ENCODE measurements around the gene SPTBN1.
A peak's percentile ranks its signal among the peaks of the same experiment; 100 is the strongest.

SPTBN1 gene

DNA sequence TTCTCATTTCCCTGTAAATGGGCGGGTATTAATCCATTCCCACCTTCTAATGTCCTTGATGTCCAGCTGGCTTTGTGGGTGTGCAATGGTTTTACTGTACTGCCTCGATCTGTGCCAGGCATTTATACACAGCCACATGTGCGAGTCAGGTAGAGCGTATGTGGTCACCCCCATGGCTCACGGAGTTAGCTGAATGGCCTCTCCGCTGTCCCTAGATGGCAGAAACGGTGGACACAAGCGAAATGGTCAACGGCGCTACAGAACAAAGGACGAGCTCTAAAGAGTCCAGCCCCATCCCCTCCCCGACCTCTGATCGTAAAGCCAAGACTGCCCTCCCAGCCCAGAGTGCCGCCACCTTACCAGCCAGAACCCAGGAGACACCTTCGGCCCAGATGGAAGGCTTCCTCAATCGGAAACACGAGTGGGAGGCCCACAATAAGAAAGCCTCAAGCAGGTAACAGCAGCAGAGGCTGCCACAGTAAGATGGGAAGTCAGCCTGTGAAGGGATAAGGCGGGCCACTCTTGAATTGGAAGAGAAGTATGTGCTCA is 208.2 kb downstream of the SPTBN1 start:
- DNase-seq: no peak

DNA sequence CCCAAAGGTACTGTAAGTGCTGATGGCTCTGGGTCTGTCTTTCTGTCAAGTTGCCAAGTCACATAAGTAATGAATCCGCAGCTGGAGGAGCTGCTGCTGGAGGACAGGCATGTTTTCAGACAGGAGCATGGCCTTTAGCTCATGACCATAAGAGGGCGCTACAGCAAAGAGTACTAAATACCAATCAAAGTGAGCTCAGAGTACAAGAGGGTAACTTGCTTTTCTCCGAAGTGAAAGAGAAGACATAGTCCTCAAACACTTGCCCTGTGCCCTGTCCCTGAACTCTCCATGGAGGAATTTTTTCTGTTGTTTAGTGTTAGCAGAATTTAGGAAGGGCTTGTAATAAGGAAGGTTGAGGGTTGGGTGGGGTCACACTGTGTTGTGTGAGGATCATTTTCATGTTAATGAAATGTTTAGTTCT is 209.3 kb downstream of the SPTBN1 start:
- DNase-seq: peak; percentile 72

DNA sequence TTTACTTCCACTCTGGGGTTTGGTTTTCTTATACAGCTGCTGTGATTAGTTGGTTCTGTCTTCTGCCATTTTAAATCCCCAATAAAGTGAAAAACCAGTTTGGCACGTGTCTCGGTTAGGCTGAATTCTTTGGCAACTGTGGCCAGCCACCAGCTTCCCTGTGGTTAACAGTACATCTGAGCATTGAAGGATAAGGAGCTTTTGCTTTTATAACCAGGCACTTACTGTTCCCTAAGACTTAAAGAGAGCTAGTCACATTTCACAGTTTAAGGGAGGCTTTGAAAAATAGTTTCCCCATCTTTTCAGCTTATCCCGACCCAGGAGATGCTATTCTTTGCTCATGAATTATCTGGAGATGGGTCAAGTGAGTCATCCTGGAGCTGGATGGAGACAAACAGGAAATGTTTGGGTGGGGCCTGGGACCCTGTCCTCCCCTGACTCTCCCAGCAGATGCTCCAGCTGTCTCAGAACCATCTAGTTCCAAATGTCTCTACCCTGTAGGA is 210.1 kb downstream of the SPTBN1 start:
- no peak for DNase-seq

DNA sequence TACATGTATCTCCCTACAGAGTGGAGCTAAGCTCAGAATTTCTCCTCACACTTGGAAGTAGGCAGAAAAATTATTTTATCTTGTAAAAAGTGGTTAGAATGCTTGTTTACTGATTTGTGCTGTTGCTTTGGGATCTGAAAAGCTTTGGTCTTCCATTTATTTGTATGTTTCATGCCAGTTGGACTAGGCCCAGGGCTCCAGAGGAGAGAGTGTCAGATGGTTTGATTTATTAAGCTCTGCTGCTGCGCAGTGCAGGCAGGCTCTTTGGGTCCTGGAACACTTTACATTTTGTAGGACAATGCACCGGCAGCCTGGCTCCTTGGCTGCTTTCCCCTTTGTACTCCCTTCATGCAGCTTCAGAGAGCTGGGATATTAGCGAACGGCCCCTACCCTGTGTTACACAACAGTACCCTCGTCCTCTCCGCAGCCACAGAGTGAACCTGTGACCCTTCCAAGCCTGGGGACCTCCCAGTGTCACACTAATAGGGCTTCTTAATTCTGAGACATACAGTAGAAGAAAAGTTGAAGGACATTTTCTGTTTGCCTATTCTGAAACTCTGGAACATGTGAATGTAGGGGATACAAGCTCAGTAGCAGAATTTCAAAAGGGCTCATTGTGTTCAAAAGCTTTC is 210.6 kb downstream of the SPTBN1 start:
- no peak for DNase-seq

DNA sequence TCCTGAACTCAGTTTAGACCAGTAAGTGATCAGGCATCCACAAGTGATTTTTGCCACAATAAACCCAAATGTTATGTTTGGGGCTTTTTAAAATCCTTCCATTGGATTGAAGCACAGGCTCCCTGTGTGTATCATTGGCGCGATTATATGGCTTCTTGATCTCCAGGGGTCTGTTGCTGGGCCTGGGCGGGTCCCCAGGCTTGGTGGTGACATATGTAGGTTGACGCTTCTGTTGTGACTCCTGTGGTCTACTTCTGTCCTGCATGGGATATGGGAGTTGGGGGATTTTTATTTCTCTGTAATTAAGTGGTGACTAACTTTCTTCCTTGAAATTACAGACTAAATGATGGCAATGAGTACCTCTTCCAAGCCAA is 211.1 kb downstream of the SPTBN1 start:
- DNase-seq: no peak

DNA sequence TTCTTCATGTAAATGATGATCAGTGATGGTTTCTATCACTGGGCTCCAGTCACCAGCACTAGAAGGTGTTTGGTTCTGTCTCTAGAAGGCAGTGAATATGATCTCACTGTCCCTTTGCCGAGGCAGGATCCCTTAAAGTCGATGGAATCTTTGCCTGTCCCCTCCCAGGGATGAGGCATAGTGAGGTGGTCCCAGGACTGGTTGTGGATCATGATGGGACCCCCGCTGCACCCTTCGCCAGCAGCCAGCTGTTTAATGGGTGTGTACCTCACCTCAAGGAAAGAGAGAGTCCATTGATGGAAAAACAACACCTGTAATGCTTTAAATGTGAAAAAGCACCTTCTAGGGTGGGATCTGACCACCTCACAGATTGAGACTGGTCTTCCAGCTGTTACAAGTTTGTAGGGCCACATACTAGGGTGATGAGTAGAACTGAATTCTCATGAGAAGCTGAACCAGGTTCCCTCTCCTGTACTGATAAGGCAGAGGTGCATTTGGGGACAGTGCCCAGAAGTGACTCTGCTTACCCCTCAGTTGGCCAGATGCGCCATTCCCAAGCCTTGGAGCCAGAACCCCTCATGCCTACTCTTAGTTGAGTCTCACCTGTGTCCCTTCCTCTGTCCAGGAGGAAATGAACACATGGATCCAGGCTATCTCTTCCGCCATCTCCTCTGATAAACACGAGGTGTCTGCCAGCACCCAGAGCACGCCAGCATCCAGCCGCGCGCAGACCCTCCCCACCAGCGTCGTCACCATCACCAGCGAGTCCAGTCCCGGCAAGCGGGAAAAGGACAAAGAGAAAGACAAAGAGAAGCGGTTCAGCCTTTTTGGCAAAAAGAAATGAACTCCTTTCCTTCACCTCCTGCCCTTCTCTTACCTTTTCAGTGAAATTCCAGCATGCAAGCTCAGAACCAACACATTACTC is 211.9 kb downstream of the SPTBN1 start:
- DNase-seq: no peak

DNA sequence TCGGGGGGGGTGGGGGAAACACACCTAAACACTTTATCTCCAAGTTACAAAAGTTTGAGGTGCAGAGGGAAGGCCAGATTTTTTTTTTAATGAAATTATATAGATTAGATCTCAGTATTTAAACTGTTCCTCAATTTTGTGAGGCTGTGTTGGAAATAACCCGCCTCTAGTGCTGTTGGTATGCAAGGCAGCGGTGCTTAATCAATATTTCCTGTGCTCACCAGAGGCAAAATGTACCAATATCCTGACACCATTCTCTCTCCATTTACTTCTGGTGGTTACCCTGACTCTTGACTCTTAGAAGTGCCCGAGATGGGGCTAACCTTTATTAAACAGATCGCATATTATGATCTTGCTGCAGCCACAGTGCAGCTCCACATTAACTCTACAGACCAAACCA is 212.6 kb downstream of the SPTBN1 start:
- DNase-seq: no peak

DNA sequence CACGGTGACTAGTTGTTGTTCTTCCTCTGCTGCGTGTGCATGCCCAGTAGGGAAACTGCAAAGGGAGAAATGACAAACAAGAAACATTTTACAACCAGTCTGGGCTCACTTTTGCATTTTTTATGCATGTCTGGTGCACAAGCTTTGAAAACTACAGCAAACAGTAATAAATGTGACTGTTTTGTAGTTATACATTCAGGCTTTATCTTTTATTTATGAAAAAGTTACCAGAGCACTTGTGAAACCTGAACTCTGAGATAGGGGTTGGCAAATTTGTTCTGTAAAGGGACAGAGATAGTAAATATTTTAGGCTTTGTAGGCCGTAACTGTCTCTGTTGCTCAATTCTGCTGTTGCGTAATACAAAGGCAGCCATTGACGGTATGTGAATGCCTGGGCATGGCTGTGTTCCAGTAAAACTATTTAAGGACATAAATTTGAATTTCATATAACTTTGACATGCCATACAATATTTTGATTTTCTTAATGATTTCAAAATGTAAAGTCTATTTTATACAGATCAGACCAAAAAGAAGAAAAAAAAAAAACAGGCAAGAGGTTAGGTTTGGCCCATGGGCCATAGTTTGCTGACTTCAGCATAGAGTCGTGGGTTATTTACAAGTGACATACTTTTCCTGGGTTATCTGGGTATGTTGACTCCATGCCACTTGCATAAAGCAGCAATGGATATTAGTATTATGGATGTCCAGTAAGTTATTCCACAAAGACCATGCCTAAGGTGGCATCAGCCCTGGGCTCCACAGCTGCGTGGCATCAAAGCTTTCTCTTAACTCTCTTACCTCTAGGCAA is 213.8 kb downstream of the SPTBN1 start:
- no peak for DNase-seq

DNA sequence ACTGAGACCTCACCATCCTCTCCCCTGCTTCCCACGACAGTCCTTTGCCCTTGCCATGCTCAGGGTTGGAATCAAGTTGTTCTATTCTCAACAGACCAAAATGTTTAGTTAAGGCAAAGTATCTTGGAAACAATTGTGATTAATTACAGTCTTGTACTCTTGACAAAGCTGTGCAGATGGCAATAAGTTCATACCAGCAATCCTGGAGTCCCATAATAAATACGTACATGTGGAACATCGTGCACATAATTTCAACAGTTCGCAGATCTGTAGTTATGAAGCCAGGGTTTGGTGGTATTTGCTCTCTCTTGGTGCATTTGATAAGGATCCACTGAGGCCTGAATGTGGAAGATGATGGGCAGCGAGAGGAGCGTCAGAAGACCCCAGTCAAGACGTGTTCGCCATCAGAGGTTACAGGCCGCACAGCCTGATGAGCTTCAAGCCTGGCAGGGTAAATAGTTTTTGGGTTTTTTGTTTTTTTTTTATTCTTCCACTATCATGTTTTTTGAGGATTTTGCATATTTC is 214.4 kb downstream of the SPTBN1 start:
- DNase-seq: no peak

DNA sequence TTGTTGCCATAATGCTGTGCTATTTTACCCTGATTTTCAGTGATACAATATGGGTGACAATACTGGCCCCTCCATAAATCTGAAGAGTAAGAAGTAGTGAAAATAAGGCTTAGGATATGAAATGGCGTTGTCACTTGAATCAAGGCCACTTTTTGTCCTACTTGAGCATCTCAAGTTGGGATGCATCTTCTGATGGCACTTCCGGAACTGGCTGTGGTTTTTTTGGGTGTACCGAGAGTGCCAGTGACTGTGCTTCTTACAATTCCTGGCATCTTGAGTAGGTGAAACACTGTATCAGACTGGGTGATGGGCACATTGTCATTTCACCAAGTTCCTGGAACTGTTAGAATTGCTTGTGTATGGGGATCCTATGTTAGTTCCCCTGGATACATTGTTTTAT is 214.9 kb downstream of the SPTBN1 start:
- no peak for DNase-seq

DNA sequence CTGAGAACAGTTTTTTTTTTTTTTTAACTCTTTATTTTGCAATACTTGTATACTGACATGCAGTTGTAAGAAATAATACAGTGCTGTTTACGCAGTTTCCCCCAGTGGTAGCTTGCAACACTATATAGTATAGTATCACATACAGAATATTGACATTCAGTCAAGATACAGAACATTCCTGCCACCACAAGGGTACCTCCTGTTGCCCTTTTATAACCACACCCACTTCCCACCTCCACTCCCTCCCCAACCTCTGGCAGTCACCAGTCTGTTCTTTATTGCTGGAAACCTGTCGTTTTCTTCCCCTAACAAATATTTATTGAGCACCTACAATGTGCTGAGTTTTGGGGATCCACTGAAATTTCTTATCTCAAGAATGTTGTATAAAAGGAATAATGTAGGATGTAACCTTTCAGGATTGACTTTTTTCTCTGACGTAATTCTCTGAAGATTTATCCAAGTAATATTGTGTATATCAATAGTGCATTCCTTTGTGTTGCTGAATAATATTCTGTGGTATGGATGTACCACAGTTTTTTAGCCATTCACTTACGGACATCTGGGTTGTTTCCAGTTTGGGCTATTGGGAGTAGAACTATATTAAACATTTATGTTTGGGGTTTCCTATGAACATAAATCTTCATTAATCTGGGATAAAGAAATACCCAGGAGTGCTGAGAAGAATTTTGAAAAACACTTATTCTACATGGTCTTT is 215.9 kb downstream of the SPTBN1 start:
- no peak for DNase-seq

DNA sequence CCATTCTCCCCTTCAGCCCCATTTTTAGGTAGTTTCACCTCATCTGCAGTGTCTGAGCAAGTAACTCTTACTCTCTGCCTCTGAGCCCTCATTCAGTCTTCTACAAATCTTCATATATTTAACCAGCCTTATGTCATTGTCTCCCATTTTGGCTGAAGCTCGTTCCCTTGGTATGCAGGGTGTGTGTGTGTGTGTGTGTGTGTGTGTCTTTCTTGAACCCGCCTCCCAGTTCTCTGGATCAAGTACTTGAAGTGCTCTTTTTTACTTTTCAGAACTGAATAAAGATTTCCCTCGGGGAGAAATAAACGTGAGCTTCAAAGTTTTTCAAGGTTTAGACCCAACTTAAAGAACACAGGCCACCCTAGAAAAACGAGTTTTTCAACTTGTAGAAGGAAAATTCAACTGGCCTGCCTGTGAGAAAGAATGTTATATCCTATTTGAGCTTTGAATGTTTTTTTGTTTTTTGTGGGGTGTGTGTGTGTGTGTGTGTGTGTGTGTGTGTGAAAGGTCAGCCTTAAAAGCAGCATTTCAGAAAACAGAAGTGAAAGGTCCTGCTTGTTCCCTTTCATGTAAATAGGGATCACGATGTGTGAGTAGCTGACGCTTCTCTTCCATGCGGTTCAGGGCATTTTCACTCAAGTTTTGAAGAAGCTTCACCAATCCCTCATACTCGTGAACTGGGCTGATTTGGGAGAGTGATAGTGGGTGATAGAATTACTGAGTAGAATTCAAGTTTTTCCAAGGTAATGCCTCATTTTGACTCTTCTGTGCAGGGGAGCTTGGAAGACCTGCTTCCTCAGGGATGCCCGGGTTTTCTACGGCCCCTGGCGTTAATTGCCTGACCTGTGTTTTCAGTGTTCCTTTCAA is 216.7 kb downstream of the SPTBN1 start:
- no peak for DNase-seq

DNA sequence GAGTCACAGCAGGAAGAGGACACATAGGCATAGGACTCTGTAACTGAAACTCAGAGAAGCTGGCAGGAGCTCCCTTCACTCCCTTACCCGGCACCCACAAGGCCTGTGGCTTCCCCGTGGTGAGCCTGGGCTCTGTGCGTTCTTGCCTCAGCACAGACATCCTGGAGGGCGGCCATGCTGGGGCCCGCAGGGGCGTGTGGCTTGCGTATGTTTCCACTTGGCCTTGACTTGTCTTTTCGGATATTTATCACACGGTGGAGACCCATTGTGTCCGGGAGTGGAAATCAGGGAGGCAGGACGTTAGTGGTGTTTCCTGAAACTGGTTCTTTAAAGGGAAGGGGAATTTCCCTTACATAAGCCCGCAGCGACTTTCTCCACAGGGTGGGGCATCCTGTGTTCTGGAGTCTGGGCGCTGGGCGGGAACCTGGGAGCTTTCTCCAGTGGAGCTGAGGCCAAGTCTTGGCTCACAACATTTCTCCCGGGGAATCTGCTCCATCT is 217.4 kb downstream of the SPTBN1 start:
- no peak for DNase-seq

DNA sequence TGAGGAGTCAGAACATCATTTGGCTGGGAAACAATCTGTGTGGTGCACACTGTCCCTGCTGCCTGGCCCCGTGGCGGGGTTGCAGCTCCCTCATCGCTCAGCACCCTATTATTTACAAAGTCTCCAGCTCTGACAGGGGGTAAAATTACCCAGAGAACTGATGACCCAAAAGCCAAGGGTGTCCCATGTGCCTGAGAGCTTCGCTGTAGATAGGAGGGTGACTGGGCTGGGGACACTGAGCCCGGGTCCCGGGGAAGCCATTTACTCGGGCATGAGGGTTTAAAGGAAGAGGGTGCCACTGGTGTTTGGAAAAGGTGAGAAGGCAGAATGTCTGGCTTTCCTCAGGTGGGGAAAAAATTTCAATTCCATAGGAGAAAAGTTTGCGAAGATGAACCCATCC is 219.2 kb downstream of the SPTBN1 start:
- no peak for DNase-seq

DNA sequence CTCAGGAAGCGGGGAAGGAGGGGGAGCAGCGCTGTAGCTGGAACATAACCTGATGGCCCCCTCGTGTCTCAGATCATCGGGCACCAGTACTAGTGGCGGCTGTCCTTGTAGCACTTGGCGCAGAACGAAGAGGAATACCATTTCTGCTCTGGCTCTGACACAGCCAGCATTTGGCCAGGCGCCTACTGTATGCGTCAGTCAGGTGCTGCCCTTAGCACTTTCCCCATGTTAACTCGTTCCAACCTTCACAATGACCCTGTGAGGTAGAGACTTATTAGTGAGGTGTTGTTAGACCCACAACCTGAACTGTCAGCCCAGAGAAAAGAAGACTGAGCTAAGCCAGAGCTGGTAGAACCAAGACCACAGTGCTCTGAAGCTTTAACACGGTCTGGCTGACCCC is 219.6 kb downstream of the SPTBN1 start:
- no peak for DNase-seq

DNA sequence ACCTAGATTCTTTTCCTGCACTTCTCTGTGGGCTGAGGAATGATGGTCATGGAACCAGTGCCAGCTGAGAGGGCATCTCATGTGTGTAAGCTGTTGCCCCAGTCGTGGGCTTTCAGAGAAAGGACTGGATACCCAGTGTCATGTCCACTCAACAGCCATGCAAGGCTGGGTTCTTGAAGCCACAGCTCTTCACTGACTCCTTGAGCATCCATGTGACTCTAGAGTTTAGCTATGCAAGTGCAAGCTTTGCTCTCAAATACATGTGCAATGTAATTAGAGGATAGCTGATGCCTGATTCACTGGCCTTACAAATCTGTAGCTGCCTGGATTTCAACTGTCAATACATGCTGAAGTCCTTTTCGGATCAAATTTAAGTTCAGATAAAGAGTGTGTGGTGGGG is 220.5 kb downstream of the SPTBN1 start:
- no peak for DNase-seq

DNA sequence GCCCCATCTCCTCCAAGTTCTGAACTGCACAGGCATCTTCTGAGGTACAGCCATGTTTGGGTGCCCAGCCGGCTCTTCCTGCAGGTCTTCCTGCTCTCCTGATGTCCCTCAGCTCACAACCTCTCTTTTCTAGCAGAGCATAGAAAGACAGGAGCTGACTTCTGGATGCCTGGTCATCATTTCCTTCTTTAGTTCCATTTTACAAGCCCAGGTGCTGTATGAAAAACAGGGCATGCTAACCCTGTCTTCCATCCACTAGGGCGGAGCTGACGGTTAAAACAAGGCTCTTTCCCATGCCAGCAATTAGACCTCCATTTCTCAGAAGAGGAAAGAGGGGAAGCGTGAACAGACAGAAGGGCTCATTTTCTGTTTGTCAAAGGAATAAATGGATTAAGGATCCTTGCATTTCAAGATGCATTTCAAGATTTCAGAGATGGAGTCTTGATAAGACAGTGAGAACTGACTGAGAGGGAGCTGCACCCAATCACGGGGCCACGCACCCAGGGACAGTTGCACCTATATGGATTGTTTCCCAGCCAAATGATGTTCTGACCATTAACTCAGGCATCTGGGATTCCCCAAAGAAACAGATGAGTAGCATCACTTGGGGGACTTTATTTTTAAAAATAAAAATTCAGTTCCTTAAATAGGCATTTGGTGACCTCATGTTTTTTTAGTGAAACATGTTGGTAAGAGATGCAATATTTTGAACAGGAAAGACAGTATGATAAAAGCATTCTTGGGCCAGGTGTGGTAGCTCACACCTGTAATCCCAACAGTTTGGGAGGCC is 221.5 kb downstream of the SPTBN1 start:
- peak; percentile 16 for DNase-seq

DNA sequence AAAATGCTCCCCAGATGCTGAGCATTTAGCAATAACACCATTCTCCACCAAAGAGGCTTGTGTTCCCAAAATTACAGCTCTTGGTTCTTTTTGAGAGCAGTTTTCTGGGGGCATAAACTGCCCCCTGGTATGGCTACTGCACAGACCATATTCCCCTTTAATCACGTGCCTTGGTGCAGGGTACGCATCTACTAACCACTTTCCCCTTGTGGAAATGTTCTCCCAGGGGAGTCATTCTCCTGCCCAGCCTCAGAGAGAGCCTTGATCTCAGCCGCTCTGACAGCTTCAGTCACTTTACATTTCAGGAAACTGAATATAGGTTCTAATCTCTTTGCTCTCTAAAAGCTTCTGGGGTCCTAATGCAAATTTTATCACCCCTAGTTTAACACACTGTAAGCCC is 222.6 kb downstream of the SPTBN1 start:
- DNase-seq: no peak

DNA sequence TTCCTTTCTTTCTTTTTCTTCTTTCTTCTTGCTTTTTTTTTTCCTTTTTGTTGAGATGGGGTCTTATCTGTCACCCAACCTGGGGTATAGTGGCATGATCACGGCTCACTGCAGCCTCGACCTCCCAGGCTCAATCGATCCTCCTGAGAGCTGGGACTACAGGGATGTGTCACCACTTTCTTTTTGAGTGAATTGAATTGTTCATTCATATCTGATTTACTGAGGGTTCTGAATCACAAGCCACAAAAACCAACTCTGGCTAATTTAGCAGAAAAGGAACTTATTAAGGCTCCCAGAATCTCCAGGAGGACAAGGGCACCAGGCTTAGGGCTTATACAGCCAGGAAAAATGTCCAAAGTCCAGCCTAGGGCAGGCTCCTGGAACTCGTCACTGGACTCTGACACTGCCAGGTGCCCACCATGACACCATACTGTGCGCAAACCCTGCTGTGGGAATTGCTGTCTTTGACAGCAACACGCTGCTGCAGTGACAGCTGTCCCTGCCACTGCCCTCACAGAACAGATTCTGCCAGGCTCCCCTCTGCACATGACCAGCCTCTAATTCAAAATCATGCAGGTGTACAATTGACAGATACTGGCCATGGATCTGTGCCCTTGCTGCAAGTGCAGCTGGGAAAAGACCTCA is 224.4 kb downstream of the SPTBN1 start:
- DNase-seq: no peak

DNA sequence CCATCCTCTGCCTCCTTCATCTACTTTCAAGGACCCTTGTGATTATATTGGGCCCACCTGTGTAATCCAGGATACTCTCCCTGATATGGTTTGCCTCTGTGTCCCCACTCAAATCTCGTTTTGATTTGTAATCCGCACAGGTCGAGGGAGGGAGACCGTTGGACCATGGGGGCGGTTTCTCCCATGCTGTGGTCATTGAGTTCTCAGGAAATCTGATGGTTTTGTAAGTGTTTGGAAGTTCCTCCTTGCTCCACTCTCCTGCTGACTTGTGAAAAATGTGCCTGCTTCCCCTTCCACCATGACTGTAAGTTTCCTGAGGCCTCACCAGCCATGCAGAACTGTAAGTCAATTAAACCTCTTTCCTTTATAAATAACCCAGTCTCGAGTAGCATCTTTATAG is 225.3 kb downstream of the SPTBN1 start:
- no peak for DNase-seq

Measured in DMS53 (cell line).